ENCODE results near the gene PSMA7. TPM values are rescaled to one million over a fixed set of nuclear protein-coding genes. Genes with fewer than 3 reads are reported as not detected.

The PSMA7 gene
- total RNA-seq, 1 experiment from 2014 or later, result 514 TPM

GRCh38 chr20:62137478-62138203, 5.6 kb downstream of the PSMA7 start:
- intact Hi-C loops (cut with micrococcal nuclease; ENCODE audit: unreplicated experiment), result loop anchor here (2.0 to 5.0 kb wide), 2 partner anchors 75 to 127 kb away; no protein-coding TSS in a partner anchor
- Mint-ChIP-seq H3K4me1 (ENCODE audit: low read depth, unreplicated experiment) (peaks cover 33% of the 10 kb centered on the region), H3K27me3 (ENCODE audit: unreplicated experiment) (no peaks in the 10 kb centered on the region), H3K36me3 (ENCODE audit: insufficient read depth, unreplicated experiment) (peaks cover 97% of the 10 kb centered on the region), H3K9me3 (ENCODE audit: low read depth, unreplicated experiment) (no peaks in the 10 kb centered on the region), H3K27ac (ENCODE audit: unreplicated experiment) (no peak overlapping the region), H3K4me3 (ENCODE audit: low read depth, unreplicated experiment) (no peak overlapping the region)
- TF ChIP-seq CTCF (IDR thresholded peaks at IDR 0.05; ENCODE audit: unreplicated experiment), result no peak
- CTCF ChIA-PET, result interaction anchor here (0.6 to 0.7 kb wide), 2 partner anchors 47 to 495 kb away, joined by 3 to 4 read pairs; no protein-coding TSS in a partner anchor
- no TSS peak for BruUV-seq (replicated peaks)
- no peak for DNase-seq

- Mint-ChIP-seq H3K4me3 (ENCODE audit: low read depth, unreplicated experiment) (no peak overlapping the region), H3K36me3 (ENCODE audit: insufficient read depth, unreplicated experiment) (peaks cover 97% of the 10 kb centered on the region), H3K9me3 (ENCODE audit: low read depth, unreplicated experiment) (no peaks in the 10 kb centered on the region), H3K27ac (ENCODE audit: unreplicated experiment) (peak overlapping the region; percentile 37), H3K4me1 (ENCODE audit: low read depth, unreplicated experiment) (peaks cover 33% of the 10 kb centered on the region), H3K27me3 (ENCODE audit: unreplicated experiment) (no peaks in the 10 kb centered on the region)
- intact Hi-C loops (cut with micrococcal nuclease; ENCODE audit: unreplicated experiment), result loop anchor here (2.0 to 5.0 kb wide), 2 partner anchors 75 to 126 kb away; no protein-coding TSS in a partner anchor
- peak; percentile 20 for TF ChIP-seq CTCF (IDR thresholded peaks at IDR 0.05; ENCODE audit: unreplicated experiment)
- DNase-seq, result no peak
- no TSS peak for BruUV-seq (replicated peaks)
- CTCF ChIA-PET, result interaction anchor here (1.7 kb wide), 1 partner anchor 15 kb away, joined by 7 read pairs; the partner anchor contains the start of gene LSM14B
These were observed 6.2 kb downstream of the PSMA7 start for GRCh38 chr20:62137092-62137384.

GRCh38 chr20:62136283-62137091, 6.7 kb downstream of the PSMA7 start:
- H3K36me3 Mint-ChIP-seq (ENCODE audit: insufficient read depth, unreplicated experiment), result peaks cover 97% of the 10 kb centered on the region
- H3K9me3 Mint-ChIP-seq (ENCODE audit: low read depth, unreplicated experiment), result no peaks in the 10 kb centered on the region
- intact Hi-C loops (cut with micrococcal nuclease; ENCODE audit: unreplicated experiment), result loop anchor here (2.0 to 5.0 kb wide), 2 partner anchors 74 to 126 kb away; no protein-coding TSS in a partner anchor
- peaks cover 27% of the 10 kb centered on the region for H3K4me1 Mint-ChIP-seq (ENCODE audit: low read depth, unreplicated experiment)
- DNase-seq, result peak; percentile 83
- BruUV-seq (replicated peaks), result no TSS peak
- H3K4me3 Mint-ChIP-seq (ENCODE audit: low read depth, unreplicated experiment), result no peak overlapping the region
- H3K27me3 Mint-ChIP-seq (ENCODE audit: unreplicated experiment), result no peaks in the 10 kb centered on the region
- H3K27ac Mint-ChIP-seq (ENCODE audit: unreplicated experiment), result peak overlapping the region; percentile 37
- TF ChIP-seq CTCF (IDR thresholded peaks at IDR 0.05; ENCODE audit: unreplicated experiment), result peak; percentile 82
- CTCF ChIA-PET, result interaction anchor here (0.8 to 1.7 kb wide), 2 partner anchors 15 to 125 kb away, joined by 4 to 7 read pairs; partner anchors contain the start of gene LSM14B

- intact Hi-C loops (cut with micrococcal nuclease; ENCODE audit: unreplicated experiment), result loop anchor here (2.0 to 5.0 kb wide), 2 partner anchors 73 to 125 kb away; no protein-coding TSS in a partner anchor
- Mint-ChIP-seq H3K36me3 (ENCODE audit: insufficient read depth, unreplicated experiment) (peaks cover 97% of the 10 kb centered on the region), H3K4me3 (ENCODE audit: low read depth, unreplicated experiment) (no peak overlapping the region), H3K9me3 (ENCODE audit: low read depth, unreplicated experiment) (no peaks in the 10 kb centered on the region), H3K4me1 (ENCODE audit: low read depth, unreplicated experiment) (peaks cover 20% of the 10 kb centered on the region), H3K27ac (ENCODE audit: unreplicated experiment) (no peak overlapping the region), H3K27me3 (ENCODE audit: unreplicated experiment) (no peaks in the 10 kb centered on the region)
- DNase-seq, result no peak
- TF ChIP-seq CTCF (IDR thresholded peaks at IDR 0.05; ENCODE audit: unreplicated experiment), result no peak
- CTCF ChIA-PET, result interaction anchor here (0.8 to 1.7 kb wide), 2 partner anchors 14 to 125 kb away, joined by 4 to 7 read pairs; partner anchors contain the start of gene LSM14B
- no TSS peak for BruUV-seq (replicated peaks)
These were observed 7.5 kb downstream of the PSMA7 start for GRCh38 chr20:62135573-62136266.

Measured in Calu3 (cell line).